Aorta (tissue), 5 donors: ENCODE data around the gene SH3RF3. TPM values are rescaled to one million over a fixed set of nuclear protein-coding genes. Genes with fewer than 3 reads are reported as not detected.
A peak's percentile ranks its signal among the peaks of the same experiment; 100 is the strongest.

Source experiments
- ATAC-seq: fragments of 200-7000 bp; cut with Tn5 transposase; one replicate; pipeline ENCODE4 v1.9.1; 2022; ENCODE audit warnings: moderate library complexity; ENCODE audit not compliant: low FRiP score
- DNase-seq, 2 donors: peaks; one replicate each; pipeline ENCODE4 v3.0.0-alpha.2; 2020
- H3K27ac ChIP-seq, 2 donors: one replicate each; pipeline ENCODE4 v1.5.1; 2013; ENCODE audit warnings: low read length in 2 of 2, mild to moderate bottlenecking in 2 of 2, moderate library complexity in 2 of 2, control low read depth in 1 of 2, inconsistent platforms in 1 of 2, low read depth in 1 of 2
- H3K27me3 ChIP-seq, 2 donors: one replicate each; pipeline ENCODE4 v1.6.1; 2013; ENCODE audit warnings: control low read depth in 1 of 2, low read length in 1 of 2, mild to moderate bottlenecking in 1 of 2, moderate library complexity in 1 of 2; ENCODE audit not compliant: insufficient read depth in 2 of 2, control insufficient read depth in 1 of 2
- H3K36me3 ChIP-seq, 2 donors: one replicate each; pipeline ENCODE4 v1.6.1; 2013; ENCODE audit warnings: control low read depth in 1 of 2, low read length in 1 of 2, mild to moderate bottlenecking in 1 of 2; ENCODE audit not compliant: insufficient read depth in 2 of 2, control insufficient read depth in 1 of 2
- H3K4me1 ChIP-seq, 2 donors: one replicate each; pipeline ENCODE4 v1.6.1; 2013; ENCODE audit warnings: low read length in 2 of 2, control low read depth in 1 of 2, mild to moderate bottlenecking in 1 of 2, moderate library complexity in 1 of 2; ENCODE audit not compliant: insufficient read depth in 2 of 2, control insufficient read depth in 1 of 2
- H3K4me3 ChIP-seq, 2 donors: one replicate each; pipeline ENCODE4 v1.5.1; 2013; ENCODE audit warnings: low read length in 2 of 2, control low read depth in 1 of 2, mild to moderate bottlenecking in 1 of 2
- H3K9me3 ChIP-seq: one replicate; pipeline ENCODE4 v1.6.1; 2013; ENCODE audit warnings: mild to moderate bottlenecking, low read length; ENCODE audit not compliant: control insufficient read depth
- WGBS, 2 donors: extraction: QIAGEN DNeasy Blood & Tissue Kit; methylation state at CpG; one replicate each; pipeline ENCODE4 v1.1.7; 2013; 5-methylcytosine and 5-hydroxymethylcytosine counted together
- intact Hi-C, 2 donors: fragments of 100-400 bp; cut with DNase I; formaldehyde crosslinking; loops; one replicate each; pipeline versions ENCODE4 v1.14.2 to v1.15.0; 2022
- polyA plus RNA-seq, 2 donors: library from polyadenylated mRNA; stranded (reverse); fragments of 200-250 nt; gene quantifications; one replicate each; pipeline ENCODE4 v1.2.3, GENCODE V29; 2013
- total RNA-seq, 2 donors: library from RNA; stranded (reverse); fragmentation: NEBNext Ultra II Directional; extraction: Animal tissue kit (Norgen Biotek cat#: 25700); gene quantifications; one replicate each; pipeline ENCODE4 v1.2.1, GENCODE V29; 2021
- donor health status: healthy with polysubstance abuse.
- donor health status: Bipolar disorder and iron deficiency.
- donor health status: DM: no; HTN: no; CAD: no.
- donor health status: DM: no; HTN: no; CAD: no.
- donor health status: DM: yes; HTN: yes; CAD: no.

The SH3RF3 gene
- total and polyA plus RNA-seq, 4 donors = 3.1 to 24.4 (median 18.0) TPM

GRCh38 chr2:109205447-109205846, 76.4 kb downstream of the SH3RF3 start:
- DNase-seq = no peak
- no peak for ATAC-seq
- intact Hi-C loops = no loop called here
- Histone ChIP-seq H3K27ac (no peak overlapping the region), H3K36me3 (no peaks in the 10 kb centered on the region), H3K4me3 (no peak overlapping the region), H3K4me1 (peaks cover 0 to 7% of the 10 kb centered on the region in 2 donors), H3K9me3 (peaks cover 4% of the 10 kb centered on the region), H3K27me3 (no peaks in the 10 kb centered on the region)
- WGBS, 2 donors = 92 to 93% methylated on average over 6 of the region's 6 CpGs

GRCh38 chr2:109206569-109207146, 77.7 kb downstream of the SH3RF3 start:
- Histone ChIP-seq H3K36me3 (no peaks in the 10 kb centered on the region), H3K27ac (no peak overlapping the region), H3K4me3 (no peak overlapping the region), H3K4me1 (peaks cover 4 to 10% of the 10 kb centered on the region in 2 donors), H3K27me3 (no peaks in the 10 kb centered on the region), H3K9me3 (peaks cover 4% of the 10 kb centered on the region)
- ATAC-seq (no peak), DNase-seq (no peak)
- 96 to 100% methylated on average over 2 of the region's 2 CpGs for WGBS, 2 donors
- intact Hi-C loops = no loop called here

- H3K27ac ChIP-seq = no peak overlapping the region
- no peak overlapping the region for H3K4me3 ChIP-seq
- H3K27me3 ChIP-seq = no peaks in the 10 kb centered on the region
- no peaks in the 10 kb centered on the region for H3K36me3 ChIP-seq
- WGBS, 2 donors = 52 to 56% methylated on average over 1 of the region's 1 CpG
- ATAC-seq (no peak), DNase-seq (no peak)
- H3K4me1 ChIP-seq = peaks cover 4 to 10% of the 10 kb centered on the region in 2 donors
- intact Hi-C loops = no loop called here
- H3K9me3 ChIP-seq = peaks cover 4% of the 10 kb centered on the region
Observed at GRCh38 chr2:109207176-109207575, 78.2 kb downstream of the SH3RF3 start.

- Histone ChIP-seq H3K9me3 (peaks cover 4% of the 10 kb centered on the region), H3K36me3 (no peaks in the 10 kb centered on the region), H3K27me3 (no peaks in the 10 kb centered on the region), H3K4me1 (peaks cover 4 to 10% of the 10 kb centered on the region in 2 donors), H3K4me3 (no peak overlapping the region), H3K27ac (peak overlapping the region in 1 of 2 donors; percentile 6)
- DNase-seq (no peak), ATAC-seq (no peak)
- intact Hi-C loops = no loop called here
- 93 to 95% methylated on average over 3 of the region's 3 CpGs for WGBS, 2 donors
Observed at GRCh38 chr2:109208071-109208950, 79.3 kb downstream of the SH3RF3 start.

- H3K27me3 ChIP-seq = no peaks in the 10 kb centered on the region
- WGBS, 2 donors = 72 to 78% methylated on average over 6 of the region's 6 CpGs
- DNase-seq = no peak
- no peak for ATAC-seq
- H3K4me1 ChIP-seq = peaks cover 4 to 10% of the 10 kb centered on the region in 2 donors
- H3K4me3 ChIP-seq = no peak overlapping the region
- H3K9me3 ChIP-seq = peaks cover 4% of the 10 kb centered on the region
- intact Hi-C loops = no loop called here
- H3K36me3 ChIP-seq = no peaks in the 10 kb centered on the region
- H3K27ac ChIP-seq = peak overlapping the region in 1 of 2 donors; percentile 75
Observed at GRCh38 chr2:109208951-109209335, 79.9 kb downstream of the SH3RF3 start.

- no peak for DNase-seq
- peak; percentile 60 for ATAC-seq
- intact Hi-C loops = no loop called here
- Histone ChIP-seq H3K4me1 (peaks cover 4 to 10% of the 10 kb centered on the region in 2 donors), H3K4me3 (no peak overlapping the region), H3K27me3 (no peaks in the 10 kb centered on the region), H3K36me3 (no peaks in the 10 kb centered on the region), H3K9me3 (peaks cover 4% of the 10 kb centered on the region), H3K27ac (peak overlapping the region in 1 of 2 donors; percentile 75)
- WGBS, 2 donors = 25 to 26% methylated on average over 4 of the region's 4 CpGs
Observed at GRCh38 chr2:109209412-109209811, 80.4 kb downstream of the SH3RF3 start.

- H3K27me3 ChIP-seq = no peaks in the 10 kb centered on the region
- ATAC-seq (no peak), DNase-seq (no peak)
- no peak overlapping the region for H3K27ac ChIP-seq
- H3K9me3 ChIP-seq = peaks cover 4% of the 10 kb centered on the region
- H3K36me3 ChIP-seq = no peaks in the 10 kb centered on the region
- H3K4me1 ChIP-seq = peaks cover 4 to 10% of the 10 kb centered on the region in 2 donors
- intact Hi-C loops = no loop called here
- no peak overlapping the region for H3K4me3 ChIP-seq
- 87 to 90% methylated on average over 7 of the region's 7 CpGs for WGBS, 2 donors
Observed at GRCh38 chr2:109209941-109210340, 80.9 kb downstream of the SH3RF3 start.

GRCh38 chr2:109210431-109211200, 81.6 kb downstream of the SH3RF3 start:
- ATAC-seq (no peak), DNase-seq (no peak)
- Histone ChIP-seq H3K4me3 (no peak overlapping the region), H3K9me3 (peaks cover 4% of the 10 kb centered on the region), H3K4me1 (peaks cover 4 to 10% of the 10 kb centered on the region in 2 donors), H3K36me3 (no peaks in the 10 kb centered on the region), H3K27ac (peak overlapping the region in 1 of 2 donors; percentile 12), H3K27me3 (no peaks in the 10 kb centered on the region)
- WGBS, 2 donors = 12 to 15% methylated on average over 7 of the region's 7 CpGs
- intact Hi-C loops = no loop called here
